NCI-H526 (cell line): ENCODE measurements around the gene QSOX2.

Source experiments
- DNase-seq, 2 experiments: peaks; one replicate each; lab custom pipeline; 2025; lab: John Stamatoyannopoulos, UW

Gene QSOX2

GRCh38 chr9:136222906-136223285 lies 22.7 kb downstream of the QSOX2 start:
- no peak for DNase-seq

GRCh38 chr9:136222166-136222905 lies 23.3 kb downstream of the QSOX2 start:
- DNase-seq = no peak

DNA sequence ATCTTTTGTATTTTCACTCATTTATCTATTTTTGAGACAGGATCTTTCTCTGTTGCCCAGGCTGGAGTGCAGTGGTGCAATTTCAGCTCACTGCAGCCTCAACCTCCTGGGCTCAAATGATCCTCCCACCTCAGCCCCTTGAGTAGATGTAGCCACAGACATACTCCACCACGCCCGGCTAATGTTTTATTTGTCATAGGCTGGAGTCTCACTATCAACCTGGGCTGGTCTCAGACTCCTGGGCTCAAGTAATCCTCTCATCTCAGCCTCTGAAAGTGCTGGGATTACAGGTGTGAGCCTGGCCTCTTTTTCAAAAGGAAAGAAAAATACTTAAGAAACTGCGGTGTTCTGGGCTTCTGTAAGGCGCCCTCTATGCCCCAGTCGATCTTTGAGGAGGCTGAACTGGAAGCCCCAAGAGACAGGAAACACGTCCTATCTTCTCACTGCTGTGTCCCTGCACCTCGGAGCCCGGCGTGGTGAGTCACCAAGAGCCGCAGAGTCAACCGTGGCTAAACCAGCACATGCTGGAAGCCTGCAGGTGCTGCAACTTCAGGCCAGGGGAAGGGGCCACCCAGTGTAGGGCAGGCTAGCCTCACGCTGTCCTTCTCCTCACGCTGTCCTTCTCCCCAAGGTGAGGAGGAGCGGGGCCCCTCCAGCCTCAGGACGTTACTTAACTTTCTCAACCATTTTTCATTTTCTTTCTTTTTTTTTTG lies 25.4 kb downstream of the QSOX2 start:
- DNase-seq = no peak

DNA sequence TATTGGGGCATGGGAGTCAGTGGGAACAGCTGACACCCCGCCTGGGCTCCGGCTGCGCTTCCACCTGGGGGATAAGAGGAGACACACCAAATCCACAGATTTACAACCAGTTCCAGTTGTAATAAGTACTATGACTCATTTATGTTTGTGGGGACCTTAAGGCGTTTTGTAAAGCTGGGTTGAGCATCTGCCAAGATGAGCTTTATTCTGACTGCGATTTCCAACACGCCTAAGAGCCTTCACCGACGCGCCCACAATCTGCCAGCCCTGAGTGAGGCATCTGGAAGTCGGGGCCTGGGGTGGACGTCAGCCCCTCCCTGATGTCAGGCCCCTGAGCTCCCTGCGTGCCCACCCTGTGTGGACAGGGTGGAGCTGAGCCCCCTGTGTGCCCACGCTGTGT lies 26.3 kb downstream of the QSOX2 start:
- no peak for DNase-seq

GRCh38 chr9:136218673-136219072 lies 26.9 kb downstream of the QSOX2 start:
- no peak for DNase-seq

DNA sequence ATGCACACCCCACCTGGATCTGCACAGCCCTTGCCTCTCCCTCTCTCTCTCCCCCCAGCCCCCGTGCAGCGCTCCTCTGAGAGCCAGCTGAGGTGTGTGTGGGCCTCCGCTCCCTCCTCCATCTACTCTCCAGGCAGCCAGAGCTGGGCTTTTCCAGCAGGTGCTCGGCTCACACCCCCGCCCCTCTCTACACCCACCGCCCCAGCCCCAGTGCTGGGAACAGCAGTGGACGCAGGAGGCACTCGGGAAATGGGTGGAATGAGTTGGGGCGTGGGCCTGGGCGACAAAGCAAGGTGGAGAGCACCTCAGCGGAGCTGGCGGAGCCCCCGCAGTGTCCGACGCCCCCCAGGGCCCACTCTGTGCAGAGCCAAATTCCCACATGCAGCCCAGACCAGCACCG lies 27.3 kb downstream of the QSOX2 start:
- DNase-seq = no peak

GRCh38 chr9:136216541-136217244 lies 28.9 kb downstream of the QSOX2 start:
- DNase-seq = no peak

DNA sequence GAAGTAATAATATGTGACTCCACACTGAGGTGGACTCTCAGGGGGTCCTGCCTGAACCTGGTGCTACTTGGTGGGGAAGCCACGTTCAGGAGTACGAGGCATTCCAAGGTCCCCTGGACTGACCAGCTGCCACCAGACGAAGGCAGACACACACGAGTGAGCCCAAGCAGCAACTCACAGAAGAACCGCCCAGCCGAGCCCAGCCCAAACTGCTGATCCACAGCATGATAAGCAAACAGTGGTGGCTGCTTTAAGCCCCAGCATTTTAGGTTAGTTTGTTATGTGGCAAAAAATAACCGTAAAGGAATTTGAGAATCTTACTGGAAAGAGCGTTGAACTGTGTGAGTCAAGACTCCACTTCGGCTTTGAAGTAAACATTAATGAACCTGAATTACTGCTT lies 31.9 kb downstream of the QSOX2 start:
- DNase-seq = no peak

DNA sequence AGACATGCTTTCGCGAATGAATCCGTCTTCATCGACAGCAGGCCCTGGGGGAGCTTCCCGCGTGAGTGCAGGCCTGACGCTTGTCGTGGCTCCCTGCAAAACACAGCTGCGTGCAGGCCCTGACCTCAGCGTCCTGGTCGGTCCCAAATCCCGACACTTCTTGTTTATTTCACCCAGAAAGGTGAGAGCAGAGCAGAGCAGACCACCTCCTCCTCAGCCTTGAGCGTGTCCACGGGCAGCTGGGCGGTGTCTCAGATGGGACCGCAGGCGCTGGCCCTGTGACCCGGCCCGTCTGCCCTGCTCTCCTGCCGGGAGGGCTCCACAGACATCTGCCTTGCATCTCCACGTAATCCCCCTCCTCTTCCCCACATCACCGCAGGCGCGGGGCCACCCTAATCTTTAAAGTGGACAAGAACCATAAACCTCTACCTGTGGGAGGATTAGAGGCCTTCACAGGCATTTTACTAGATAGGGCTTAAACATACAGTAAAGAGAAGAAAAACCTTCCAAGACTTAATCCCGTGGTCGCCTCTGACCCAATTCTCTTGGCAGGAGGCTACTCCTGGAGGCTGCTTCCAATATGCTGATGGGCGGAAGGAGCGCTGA lies 33.2 kb downstream of the QSOX2 start:
- no peak for DNase-seq

- DNase-seq = no peak
Observed at GRCh38 chr9:136211441-136212344, 33.9 kb downstream of the QSOX2 start.

- DNase-seq = no peak
Observed at GRCh38 chr9:136211006-136211405, 34.6 kb downstream of the QSOX2 start.

DNA sequence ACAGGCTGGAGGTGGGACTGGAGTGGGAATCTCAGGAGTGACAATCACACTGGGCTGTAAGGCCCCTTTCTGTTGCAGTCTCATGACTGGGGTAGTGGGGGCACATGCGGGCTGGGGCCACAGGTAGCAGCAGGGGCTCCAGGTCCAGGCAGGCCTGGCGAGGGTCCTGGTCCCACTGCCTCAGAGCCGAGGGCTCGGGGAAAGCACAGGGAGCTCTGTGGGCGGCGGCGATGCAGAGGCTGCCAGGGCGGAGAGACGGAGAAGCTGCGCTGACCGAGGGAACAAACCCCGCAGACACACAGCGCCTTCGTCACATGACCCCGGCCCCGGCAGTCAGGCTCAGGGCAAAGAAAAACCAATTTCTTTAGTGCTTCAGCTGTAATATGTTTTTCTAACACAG lies 35.3 kb downstream of the QSOX2 start:
- no peak for DNase-seq

DNA sequence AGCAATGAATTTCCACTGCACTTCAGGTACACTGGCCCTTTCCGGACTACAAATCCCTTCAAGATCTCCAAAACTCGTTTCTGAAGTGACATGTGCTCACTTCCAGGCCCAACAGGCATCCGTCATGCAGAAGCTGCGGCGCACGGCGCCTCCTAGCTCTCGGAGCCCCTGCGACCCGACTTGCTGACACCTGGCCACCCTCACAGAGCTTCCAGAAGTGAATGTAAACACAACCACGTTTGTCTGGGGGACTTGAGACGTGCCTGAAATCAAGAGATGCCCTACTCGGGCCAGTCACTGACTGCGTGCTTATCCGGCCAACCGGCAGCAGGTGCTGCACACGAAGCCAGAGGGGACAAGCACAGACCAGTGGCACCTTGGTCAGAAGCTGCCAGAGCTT lies 35.8 kb downstream of the QSOX2 start:
- no peak for DNase-seq

DNA sequence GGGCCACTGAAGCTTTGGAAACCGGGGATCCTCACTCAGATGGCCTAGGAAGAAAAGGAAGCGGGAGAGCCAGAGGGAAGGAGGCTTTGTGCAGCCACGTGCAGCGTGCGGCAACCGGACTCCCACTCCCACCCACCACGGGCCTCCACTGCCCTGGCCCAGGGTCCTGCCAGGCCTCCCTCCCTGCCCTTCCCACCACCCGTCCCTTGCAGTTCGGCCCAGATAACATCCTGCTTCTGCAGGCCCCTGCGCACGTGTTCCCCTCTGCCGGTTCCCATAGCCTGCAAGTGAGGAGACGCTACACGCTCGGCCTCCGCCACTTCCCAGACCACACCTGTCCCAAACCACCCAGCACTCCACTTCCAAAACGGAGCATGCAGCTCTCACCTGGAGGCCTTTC lies 36.4 kb downstream of the QSOX2 start:
- no peak for DNase-seq

- DNase-seq = no peak
Observed at GRCh38 chr9:136208675-136209074, 36.9 kb downstream of the QSOX2 start.

- no peak for DNase-seq
Observed at GRCh38 chr9:136207616-136208015, 38.0 kb downstream of the QSOX2 start.

DNA sequence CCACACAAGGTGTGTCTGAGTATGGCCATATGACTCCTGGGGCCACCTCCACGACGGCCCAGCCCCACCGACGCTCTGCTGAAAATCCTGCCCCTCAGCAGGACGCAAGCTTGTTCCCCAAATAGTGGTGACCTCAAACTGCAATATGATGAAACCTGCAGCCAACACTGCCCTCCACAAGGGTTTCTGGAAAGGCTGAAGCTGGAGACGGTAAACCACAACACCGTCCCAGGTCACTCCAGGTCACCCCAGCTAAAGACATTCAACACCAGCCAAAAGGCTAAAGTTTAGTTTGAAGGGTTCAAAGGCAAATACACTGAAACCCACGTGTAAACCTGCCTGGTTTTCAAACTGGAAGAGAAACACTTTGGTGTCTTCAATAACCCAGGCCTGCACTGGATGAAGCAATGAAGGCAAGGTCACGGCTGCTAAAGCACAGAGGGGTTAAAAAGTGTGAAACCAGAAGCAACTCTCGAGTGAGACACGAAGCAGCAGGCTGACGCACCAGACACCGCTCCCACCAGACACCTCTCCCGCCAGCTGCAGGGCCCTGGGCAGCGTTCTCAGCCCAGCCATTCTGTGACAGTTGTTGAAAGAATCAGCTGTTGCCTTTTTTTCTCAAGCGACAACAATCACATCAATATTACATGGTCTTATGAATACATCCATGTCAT lies 38.9 kb downstream of the QSOX2 start:
- DNase-seq = no peak

- no peak for DNase-seq
Observed at GRCh38 chr9:136205707-136205992, 40.0 kb downstream of the QSOX2 start.

- DNase-seq = no peak
Observed at GRCh38 chr9:136204838-136205706, 40.5 kb downstream of the QSOX2 start, which contains the start of gene LHX3. Gene LHX3 (minus strand): TSS chr9:136205128. CDS start chr9:136205012, 116 bp downstream.

- DNase-seq = no peak
Observed at GRCh38 chr9:136204145-136204805, 41.3 kb downstream of the QSOX2 start.
